Adipocyte (in vitro differentiated cells): ENCODE measurements around the gene IRF7.
A peak's percentile ranks its signal among the peaks of the same experiment; 100 is the strongest.

Experiments used
- DNase-seq: peaks from one replicate; pipeline ENCODE4 v3.0.0-alpha.2; 2015; ENCODE audit warnings: low read depth
- H3K27me3 ChIP-seq: replicated peaks from 2 replicates; pipeline ENCODE4 v1.7.0; 2013; ENCODE audit warnings: mild to moderate bottlenecking, low read length, moderate library complexity; ENCODE audit not compliant: control insufficient read depth, insufficient read depth
- H3K36me3 ChIP-seq: 2 replicates; pipeline ENCODE4 v1.7.0; 2013; ENCODE audit warnings: low read length, mild to moderate bottlenecking, moderate library complexity; ENCODE audit not compliant: control insufficient read depth, insufficient read depth, severe bottlenecking
- H3K4me1 ChIP-seq: 2 replicates; pipeline ENCODE4 v1.7.0; 2013; ENCODE audit warnings: mild to moderate bottlenecking, low read length, moderate library complexity; ENCODE audit not compliant: control insufficient read depth, insufficient read depth
- H3K4me3 ChIP-seq: 2 replicates; pipeline ENCODE4 v1.7.0; 2013; ENCODE audit warnings: mild to moderate bottlenecking, low read length, moderate library complexity
- H3K9ac ChIP-seq: 2 replicates; pipeline ENCODE4 v1.7.0; 2013; ENCODE audit warnings: mild to moderate bottlenecking, low read length, moderate library complexity
- H3K9me3 ChIP-seq: 2 replicates; pipeline ENCODE4 v1.7.0; 2013; ENCODE audit warnings: mild to moderate bottlenecking, low read length, moderate library complexity; ENCODE audit not compliant: control insufficient read depth

The IRF7 gene

DNA sequence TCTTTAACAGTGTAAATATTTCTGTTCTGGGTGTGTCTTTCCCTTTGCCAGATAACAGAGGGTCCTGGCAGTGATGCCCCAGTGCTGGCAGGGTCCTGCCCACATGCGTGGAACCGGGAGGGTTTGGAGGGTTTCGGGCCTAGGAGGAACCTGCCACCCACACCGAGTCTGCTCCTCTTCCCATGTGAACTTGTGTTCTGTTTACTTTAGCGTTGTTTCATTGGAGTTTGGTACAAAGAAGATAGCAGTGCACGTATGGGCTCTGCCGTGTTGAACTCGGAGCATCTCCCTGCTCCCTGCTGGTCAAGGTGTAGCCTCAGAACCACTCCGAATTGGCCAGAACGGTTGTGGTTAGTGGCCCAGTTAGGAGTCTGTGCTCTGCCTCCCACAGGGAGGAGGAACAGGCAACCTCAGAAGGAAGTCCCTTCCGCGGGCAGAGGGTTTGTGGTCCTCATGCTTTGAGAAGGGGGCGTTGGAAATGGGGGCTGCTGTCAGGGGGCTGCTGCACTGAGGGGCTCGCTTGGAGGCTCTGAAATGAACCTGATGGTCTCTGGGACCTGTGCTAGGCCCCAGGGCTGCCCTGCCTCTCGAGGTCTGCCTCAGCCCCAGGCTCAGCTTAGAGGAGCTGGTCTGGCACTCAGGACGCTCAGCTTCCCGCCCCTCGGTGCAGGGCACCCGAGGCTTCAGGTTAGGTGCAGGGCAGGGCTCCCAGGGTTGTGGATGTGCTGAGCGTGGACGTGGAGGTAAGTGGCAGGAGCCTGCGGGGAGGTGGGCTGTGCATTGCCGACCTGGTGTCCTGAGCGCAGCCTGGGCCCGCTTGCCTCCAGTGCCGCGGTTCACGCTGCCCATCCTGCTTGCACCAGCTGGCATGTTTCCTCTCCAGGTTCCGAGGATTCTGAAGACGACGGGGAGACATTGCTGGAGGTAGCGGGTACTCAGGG is 29.1 kb downstream of the IRF7 start:
- no peaks in the 10 kb centered on the region for H3K27me3 ChIP-seq
- DNase-seq: no peak
- H3K4me1 ChIP-seq: peaks cover 15% of the 10 kb centered on the region
- H3K9me3 ChIP-seq: no peaks in the 10 kb centered on the region
- H3K9ac ChIP-seq: no peak overlapping the region
- no peak overlapping the region for H3K4me3 ChIP-seq
- peaks cover 55% of the 10 kb centered on the region for H3K36me3 ChIP-seq

DNA sequence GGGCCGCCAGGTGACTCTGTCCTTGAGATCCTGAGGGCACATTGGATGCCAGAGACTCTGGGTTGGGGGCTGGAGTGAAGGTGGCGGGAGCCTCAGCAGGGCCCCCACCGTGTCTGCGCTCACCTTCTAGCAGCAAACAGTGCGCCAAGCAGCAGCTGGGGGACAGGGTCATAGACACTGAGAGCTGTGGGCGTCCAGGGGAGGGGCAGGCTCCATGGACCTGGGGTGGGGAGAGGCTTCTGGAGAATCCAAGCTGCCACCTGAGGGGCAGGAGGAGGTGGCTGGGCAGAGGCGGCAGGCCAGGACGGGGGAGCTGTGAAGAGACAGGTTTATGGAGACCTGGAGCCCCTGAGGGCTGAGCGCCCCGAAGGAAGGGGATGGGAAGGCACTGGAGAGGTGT is 31.5 kb downstream of the IRF7 start:
- Histone ChIP-seq H3K9me3 (no peaks in the 10 kb centered on the region), H3K4me3 (no peak overlapping the region), H3K4me1 (peaks cover 26% of the 10 kb centered on the region), H3K36me3 (peaks cover 36% of the 10 kb centered on the region), H3K27me3 (no peaks in the 10 kb centered on the region), H3K9ac (no peak overlapping the region)
- no peak for DNase-seq

DNA sequence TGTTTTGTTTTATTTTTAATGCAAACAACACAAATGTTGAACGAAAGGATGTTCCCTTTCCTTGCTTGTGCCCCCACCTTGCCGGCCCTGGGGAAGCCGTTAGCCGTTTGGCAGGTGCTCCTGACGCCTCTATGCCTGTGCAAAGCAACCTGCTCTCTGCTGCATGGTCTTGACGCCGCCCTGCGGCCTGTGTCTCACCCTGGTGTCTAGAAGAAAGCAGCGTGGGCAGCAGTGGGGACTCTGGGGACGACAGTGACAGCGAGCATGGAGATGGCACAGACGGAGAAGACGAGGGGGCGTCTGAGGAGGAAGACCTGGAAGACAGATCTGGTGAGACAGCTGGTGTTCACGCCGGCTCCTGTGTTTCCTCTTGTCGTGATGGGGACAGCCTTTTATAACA is 34.0 kb downstream of the IRF7 start:
- no peak for DNase-seq
- no peaks in the 10 kb centered on the region for H3K9me3 ChIP-seq
- H3K4me1 ChIP-seq: peaks cover 26% of the 10 kb centered on the region
- no peaks in the 10 kb centered on the region for H3K27me3 ChIP-seq
- H3K4me3 ChIP-seq: no peak overlapping the region
- no peak overlapping the region for H3K9ac ChIP-seq
- peaks cover 23% of the 10 kb centered on the region for H3K36me3 ChIP-seq

DNA sequence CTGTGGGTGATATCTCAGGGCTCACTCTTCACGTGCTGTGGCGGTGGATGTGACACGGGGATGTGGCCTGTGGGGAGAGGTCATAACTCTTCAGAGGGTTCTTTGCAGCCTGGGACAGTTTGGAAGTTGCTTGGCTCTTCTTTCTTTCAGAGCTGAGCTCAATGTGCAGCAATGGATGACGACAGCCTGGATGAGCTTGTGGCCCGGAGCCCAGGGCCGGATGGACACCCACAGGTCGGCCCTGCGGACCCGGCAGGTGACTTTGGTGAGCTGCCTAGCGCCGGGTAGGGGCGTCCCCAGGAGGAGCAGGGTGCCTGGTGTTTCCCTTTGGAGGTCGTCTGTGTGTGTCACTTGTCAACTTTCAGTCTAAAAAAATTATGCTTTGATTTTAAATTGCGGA is 34.4 kb downstream of the IRF7 start:
- no peak overlapping the region for H3K4me3 ChIP-seq
- H3K36me3 ChIP-seq: peaks cover 22% of the 10 kb centered on the region
- no peaks in the 10 kb centered on the region for H3K27me3 ChIP-seq
- DNase-seq: no peak
- no peak overlapping the region for H3K9ac ChIP-seq
- no peaks in the 10 kb centered on the region for H3K9me3 ChIP-seq
- peaks cover 26% of the 10 kb centered on the region for H3K4me1 ChIP-seq

DNA sequence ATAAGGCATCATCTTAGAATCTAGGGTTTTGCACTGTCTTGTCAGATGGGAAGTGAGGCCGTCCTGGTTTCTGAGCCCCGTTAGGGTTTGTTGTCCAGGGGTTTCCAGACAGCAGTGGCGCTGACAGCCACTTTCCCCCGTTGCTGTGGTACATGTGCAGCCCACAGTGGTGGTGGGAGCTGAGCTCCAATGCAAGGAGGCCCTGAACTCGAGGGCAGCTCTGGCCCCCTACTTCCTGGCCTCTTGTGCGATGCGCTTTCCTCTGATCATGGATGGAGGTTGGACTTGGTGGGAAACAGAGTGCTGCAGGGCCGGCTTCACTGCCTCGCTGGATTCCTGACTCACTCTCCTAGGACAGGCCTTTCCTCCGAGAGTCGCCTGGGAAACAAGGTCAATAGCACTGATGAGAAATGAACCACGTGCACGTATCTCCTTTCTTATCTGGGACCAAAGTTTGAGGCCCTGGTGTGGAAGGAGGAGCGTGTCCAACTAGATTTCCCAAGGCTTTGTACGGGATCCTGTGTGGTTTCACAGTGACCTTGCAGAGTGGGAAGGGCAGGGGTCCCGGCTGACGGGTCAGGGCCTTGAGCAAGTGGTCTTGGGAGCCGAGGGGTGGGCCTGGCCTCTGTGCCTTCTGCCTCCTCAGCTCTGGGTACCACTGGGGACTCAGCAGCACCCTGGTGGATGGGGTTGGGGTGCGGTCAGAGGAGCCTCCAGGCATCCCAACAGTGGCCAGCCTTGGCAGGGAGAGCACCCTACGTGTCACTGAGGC is 35.7 kb downstream of the IRF7 start:
- Histone ChIP-seq H3K4me3 (no peak overlapping the region), H3K36me3 (peaks cover 19% of the 10 kb centered on the region), H3K4me1 (peaks cover 31% of the 10 kb centered on the region), H3K9me3 (no peaks in the 10 kb centered on the region), H3K9ac (peak overlapping the region; percentile 20), H3K27me3 (no peaks in the 10 kb centered on the region)
- no peak for DNase-seq

DNA sequence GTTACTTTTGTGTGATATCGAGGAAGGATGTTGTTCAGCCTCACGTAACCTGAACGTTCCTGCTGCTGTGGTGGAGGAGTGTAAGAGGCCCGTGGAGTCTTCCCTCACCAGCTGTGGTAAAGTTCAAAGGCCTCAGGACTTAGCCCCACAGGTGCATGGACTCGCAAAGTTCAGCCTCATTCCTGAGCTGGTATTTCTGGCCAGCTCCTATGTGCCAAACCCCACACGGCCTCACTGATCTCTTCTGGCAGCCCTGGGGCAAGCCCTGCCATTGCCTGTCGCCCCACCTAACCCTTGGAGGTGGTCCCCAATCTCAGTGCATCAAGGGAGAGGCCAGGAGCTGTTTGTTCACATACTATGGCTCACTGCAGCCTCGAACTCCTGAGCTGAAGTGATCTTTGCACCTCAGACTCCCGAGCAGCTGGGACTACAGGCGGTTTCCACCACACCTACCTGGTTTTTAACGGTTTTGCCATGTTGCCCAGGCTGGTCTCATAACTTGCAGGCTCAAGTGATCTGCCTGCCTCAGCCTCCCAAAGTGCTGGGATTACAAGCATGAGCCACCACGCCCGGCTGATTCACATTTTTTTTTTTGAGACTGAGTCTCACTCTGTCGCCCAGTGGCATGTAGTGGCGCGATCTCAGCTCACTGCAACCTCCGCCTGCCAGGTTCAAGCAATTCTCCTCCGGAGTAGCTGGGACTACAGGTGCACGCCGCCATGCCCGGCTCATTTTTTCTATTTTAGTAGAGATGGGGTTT is 37.3 kb downstream of the IRF7 start:
- peaks cover 37% of the 10 kb centered on the region for H3K4me1 ChIP-seq
- H3K36me3 ChIP-seq: peaks cover 11% of the 10 kb centered on the region
- peak overlapping the region; percentile 98 for H3K9ac ChIP-seq
- DNase-seq: no peak
- H3K27me3 ChIP-seq: no peaks in the 10 kb centered on the region
- no peaks in the 10 kb centered on the region for H3K9me3 ChIP-seq
- peak overlapping the region; percentile 94 for H3K4me3 ChIP-seq

DNA sequence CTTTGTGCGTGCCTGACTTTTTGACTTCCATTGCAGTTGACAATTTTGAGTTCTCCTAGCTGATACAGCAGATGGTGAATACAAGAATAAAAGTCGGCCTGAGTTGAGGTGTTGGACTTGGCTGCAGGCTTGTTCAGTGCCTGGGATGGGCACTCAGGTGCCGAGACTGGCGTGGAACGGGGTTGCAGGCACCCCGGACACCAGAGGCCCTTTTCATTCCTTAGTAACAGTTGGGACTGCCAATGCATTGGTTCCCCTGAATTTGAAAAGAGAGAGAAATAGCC is 38.2 kb downstream of the IRF7 start:
- Histone ChIP-seq H3K27me3 (no peaks in the 10 kb centered on the region), H3K9ac (peak overlapping the region; percentile 98), H3K36me3 (peaks cover 10% of the 10 kb centered on the region), H3K4me1 (peaks cover 37% of the 10 kb centered on the region), H3K9me3 (no peaks in the 10 kb centered on the region), H3K4me3 (peak overlapping the region; percentile 94)
- no peak for DNase-seq

DNA sequence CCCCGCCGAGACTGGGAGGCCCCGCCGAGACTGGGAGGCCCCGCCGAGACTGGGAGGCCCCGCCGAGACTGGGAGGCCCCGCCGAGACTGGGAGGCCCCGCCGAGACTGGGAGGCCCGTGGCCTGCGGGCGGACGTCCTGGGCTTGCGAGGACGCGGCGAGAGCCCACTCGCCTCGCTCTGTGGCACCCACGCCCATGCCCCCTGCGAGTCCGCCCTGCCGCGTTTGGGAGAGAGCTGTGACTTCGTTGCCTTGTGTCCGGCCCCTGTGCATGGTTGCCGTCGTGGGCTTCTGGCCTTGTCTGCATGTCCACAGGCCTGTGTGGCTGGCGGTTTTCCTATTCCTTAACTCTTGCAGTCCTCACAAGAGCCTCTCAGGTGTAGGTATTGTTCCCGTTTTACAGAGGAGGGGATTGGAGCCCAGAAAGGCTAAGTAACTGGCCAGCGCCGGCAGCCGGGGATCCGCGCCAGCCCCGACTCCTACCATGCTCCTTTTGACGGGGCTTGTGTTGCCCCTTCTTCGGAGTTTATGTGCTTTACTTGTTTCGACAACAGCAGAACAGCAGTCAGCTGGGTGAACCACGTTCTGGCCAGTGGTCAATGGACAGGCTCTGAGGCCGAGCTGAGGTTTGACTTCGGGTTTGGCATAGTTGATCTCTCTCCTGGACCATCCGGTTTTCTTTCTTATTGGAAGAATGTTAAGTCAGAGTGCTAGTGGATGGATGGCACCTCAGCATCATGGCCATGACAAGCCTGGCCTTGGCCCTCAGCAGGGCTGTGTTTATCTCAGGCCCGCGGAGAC is 38.7 kb downstream of the IRF7 start:
- DNase-seq: peak; percentile 55
- Histone ChIP-seq H3K27me3 (no peaks in the 10 kb centered on the region), H3K9me3 (no peaks in the 10 kb centered on the region), H3K4me1 (peaks cover 37% of the 10 kb centered on the region), H3K4me3 (peak overlapping the region; percentile 94), H3K36me3 (peaks cover 6% of the 10 kb centered on the region), H3K9ac (peak overlapping the region; percentile 98)

DNA sequence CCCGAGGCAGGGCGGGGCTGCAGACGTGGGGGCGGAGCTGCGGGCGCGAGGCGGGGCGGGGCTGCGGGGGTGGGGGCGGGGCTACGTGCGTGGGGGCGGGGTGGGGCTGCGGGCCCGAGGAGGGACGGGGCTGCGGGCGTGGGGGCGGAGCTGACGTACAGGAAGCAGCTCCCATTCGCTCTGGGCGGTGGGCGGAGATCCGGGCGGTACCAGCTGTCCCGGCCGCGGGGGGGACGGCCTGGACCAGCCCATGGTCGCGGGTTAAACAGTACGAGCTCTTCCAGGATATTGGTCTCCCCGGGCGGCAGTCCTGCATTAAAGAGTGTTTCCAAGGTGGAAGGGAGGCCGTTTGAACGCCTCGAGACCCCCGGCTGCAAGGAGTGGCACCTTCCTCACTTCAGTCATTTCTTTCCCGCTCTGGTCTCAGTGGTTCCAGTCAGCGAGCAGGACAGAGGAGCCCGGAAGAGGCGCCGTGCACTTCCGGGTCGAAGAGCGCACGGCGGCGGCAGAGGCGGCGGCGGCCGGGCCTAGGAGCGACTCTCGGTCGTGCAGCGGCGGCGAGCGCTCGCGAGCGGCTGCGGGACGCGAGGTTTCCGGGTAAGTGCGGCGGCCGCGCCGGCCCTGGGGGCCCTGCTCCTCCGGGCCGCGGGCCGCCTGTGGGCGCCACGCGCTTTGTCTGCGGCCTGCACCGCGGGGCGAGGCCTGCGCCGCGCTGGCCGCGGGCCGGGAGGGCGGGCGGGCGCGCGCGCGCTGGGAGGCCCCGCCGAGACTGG is 39.6 kb downstream of the IRF7 start, which contains the start of gene PHRF1:
PHRF1 (plus strand) TSS at position 475 of the 773 bp plus-strand sequence. CDS start 5,043 bp downstream, outside the sequence.
- H3K9ac ChIP-seq: peak within 1 kb of the TSS; percentile 98
- peak; percentile 97 for DNase-seq
- H3K27me3 ChIP-seq: no peaks in the 10 kb centered on the region
- peak within 1 kb of the TSS; percentile 94 for H3K4me3 ChIP-seq
- H3K4me1 ChIP-seq: peaks cover 37% of the 10 kb centered on the region
- H3K36me3 ChIP-seq: no peaks in the 10 kb centered on the region
- no peaks in the 10 kb centered on the region for H3K9me3 ChIP-seq
